Measurements from ENCODE around the gene CPB1.

- no peak for TF ChIP-seq CTCF (IDR thresholded peaks at IDR 0.05; ENCODE audit: low read length)
- TF ChIP-seq EZH2 (IDR thresholded peaks at IDR 0.05; ENCODE audit: borderline replicate concordance, low read length), result no peak
Measured at GRCh38 chr3:148840451-148840850, 12.8 kb downstream of the CPB1 start.
